ENCODE results near the gene PLEKHB2. TPM values are rescaled to one million over a fixed set of nuclear protein-coding genes. Genes with fewer than 3 reads are reported as not detected.

Gene PLEKHB2
- 75.9 and 144 TPM in 2 replicates for total RNA-seq

GRCh38 chr2:131105156-131105949, at the start of gene PLEKHB2:
Gene PLEKHB2 (plus strand): TSS chr2:131105336. CDS start chr2:131120942, 15,606 bp downstream.

GRCh38 chr2:131093006-131093695, 12.0 kb upstream of the PLEKHB2 start, which contains the start of gene FAM168B:
Gene FAM168B (minus strand): TSS chr2:131093460. CDS start chr2:131082646, 10,814 bp downstream.

Other genes with a start within 250 kb of the PLEKHB2 start
- 54.2 and 95.7 TPM in 2 replicates for gene FAM168B, start 11.9 kb upstream of the PLEKHB2 start, total RNA-seq
- 0.16 and 0.63 TPM in 2 replicates for gene POTEE, start 104.2 kb downstream of the PLEKHB2 start, total RNA-seq